HG02852 (cell line): ENCODE results near the gene METTL27.
"Not testable (repeated sequence)": the region's sequence is repeated elsewhere in the genome, so short reads cannot be mapped to it uniquely, and the experiment has no call there.

Experiments used
- ATAC-seq: cut with Tn5 transposase; IDR thresholded peaks from one replicate; pipeline ENCODE4 v1.9.1; 2021; ENCODE audit warnings: mild to moderate bottlenecking, moderate library complexity; ENCODE audit not compliant: unreplicated experiment

METTL27 gene

DNA sequence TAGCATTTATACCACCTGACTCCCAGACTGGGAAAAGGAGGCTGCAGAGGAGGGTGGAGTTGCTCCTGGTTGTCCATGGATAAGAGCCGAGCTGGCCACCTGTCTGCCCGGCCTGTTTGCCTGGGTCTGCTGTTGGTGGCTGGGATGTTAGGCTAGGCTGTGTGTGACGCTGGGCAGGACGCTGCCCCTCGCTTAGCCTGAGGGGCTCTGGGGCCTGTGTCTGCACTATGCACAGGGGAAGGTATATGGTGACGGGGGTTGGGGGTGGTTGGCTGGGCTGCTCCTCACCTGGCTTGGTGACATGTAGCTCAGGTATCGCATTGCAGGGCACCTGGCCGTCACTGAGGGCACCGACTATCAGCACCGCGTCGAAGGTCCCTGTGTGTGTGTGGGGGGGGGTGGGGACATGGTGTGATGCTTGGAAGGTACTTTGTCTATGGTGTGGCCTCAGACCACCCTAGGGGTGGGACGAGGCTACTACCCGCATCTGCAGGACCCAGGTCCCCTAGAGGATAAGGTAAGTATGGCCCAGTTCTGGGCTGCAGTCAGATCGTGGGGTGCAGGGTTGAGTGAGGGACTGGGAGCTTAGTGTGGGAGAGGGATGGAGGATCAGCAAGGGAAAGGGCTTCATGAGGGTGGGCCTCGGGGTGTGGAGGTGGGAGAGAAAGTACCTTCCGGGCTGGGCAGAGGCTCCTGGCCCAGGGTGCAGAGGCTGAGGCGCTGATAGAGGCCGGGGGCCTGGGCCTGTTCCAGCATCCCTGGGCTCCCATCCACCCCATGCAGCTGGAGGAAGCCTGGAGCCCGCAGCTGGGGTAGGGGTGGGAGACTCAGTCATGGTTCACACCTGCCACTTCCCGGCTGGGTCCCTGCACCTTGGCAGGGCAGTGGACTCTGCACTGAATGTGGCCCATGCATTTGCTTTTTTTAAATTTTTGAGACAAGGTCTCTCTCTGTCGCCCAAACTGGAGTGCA, 2.3 kb downstream of the METTL27 start:
- ATAC-seq: no peak

DNA sequence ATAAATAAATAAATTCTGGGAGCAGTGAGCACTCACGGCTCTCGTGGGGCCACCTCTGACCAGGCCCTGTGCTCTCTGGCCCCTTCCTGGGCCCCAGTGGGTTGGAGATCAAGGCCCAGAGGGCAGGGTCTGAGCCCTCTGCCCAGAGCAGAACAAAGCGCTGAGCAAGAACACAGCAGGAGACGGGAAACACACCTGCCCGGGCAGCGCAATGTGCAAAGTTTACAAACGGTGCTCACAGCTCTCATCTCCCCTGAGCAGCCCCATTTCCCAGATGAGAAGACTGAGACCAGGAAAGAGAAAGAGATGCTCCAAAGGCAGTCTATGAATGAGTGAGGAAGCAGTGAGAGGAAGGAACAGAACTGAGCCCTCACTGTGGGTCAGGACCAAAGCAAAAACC, 3.0 kb downstream of the METTL27 start:
- ATAC-seq: no peak

DNA sequence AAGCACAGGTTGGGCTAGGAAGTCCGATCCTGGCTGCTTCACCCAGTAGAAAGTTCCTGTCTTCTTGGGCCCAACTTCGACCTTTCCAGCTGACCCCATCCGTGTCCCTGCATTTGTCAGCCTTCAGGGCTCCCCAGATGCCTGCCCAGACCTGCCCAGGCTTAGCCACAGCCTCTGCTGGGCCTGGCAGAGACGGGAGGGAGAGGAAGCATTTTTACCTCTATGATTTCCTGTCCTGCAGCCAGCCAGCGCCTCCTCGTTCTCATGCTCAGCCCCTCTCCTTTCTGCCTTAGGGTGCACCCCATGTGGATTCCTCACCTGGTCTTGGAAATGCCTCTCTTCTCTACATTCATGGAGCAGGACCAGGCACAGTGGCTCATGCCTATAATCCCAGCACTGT, 3.7 kb downstream of the METTL27 start:
- no peak for ATAC-seq

DNA sequence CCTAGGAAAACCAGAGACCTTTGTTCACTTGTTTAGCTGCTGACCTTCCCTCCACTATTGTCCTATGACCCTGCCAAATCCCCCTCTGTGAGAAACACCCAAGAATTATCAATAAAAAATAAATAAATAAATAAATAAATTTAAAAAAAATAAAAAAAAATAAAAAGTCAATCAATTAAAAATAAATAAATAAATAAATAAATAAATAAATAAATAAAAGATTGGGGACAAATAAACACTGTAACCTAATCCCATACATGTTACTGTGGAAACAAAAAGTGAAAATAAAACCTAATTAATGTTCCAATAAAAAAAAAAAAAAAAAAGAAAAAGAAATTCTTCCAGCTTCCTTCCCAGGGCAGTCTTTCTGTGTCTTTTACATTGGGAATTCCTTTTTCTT, 5.1 kb downstream of the METTL27 start:
- ATAC-seq: not testable (repeated sequence)

DNA sequence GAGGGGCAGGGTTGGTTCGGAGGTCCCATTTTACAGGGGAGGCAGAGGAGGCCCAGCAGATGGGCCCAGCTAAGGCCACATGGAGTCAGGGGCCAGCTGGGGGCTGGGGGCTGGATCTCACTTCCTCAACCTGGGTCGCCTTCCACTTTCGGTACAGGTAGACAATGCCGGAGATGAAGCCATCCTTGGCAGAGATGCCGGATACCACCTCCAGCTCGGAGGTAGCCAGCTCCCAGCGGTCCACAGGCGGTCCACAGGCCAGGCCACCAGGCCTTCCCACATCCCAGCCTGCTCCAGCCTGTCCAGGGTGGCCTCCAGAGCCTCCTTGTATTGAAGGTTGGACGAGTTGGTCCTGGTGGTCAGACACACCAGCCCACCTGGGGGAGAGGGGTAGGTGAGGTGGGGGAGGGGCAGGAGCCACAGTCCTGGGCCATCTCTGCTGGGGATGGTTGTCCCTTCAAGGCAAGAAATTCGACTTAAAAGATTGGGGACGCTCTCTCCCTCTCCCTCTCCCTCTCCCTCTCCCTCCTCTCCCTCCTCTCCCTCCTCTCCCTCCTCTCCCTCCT, 7.6 kb downstream of the METTL27 start:
- no peak for ATAC-seq

DNA sequence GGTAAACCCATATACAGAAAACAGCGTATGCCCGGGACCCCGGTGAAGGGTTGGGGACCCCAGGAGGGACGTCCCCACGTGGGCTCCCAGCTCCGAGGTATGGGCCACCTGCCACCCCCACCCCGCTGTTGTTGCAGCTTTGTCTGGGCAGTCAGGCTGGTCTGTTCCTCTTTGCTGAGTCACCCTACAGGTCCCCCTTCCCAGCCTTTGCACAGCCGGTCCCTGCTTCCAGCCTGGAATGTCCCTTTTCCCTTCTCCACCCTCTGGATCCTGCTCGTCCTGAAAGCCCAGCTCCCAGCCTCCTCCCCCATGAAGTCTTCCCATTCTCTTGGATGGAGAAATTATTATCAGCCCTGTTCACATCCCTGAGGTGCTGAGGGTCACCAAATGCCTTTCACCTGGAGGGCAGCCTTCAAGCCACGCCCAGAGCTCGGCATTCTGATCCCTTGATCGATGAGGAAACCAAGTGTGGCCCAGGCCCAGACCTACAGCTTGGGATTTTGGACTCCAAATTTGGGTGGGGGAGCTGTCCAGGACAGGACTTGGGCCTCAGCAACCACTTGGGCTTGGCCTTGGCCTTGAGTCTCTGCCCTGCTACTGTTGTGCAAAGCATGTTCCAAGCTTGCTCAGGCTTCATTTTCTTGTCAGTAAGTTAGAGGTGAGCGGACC, 8.9 kb downstream of the METTL27 start:
- ATAC-seq: no peak

DNA sequence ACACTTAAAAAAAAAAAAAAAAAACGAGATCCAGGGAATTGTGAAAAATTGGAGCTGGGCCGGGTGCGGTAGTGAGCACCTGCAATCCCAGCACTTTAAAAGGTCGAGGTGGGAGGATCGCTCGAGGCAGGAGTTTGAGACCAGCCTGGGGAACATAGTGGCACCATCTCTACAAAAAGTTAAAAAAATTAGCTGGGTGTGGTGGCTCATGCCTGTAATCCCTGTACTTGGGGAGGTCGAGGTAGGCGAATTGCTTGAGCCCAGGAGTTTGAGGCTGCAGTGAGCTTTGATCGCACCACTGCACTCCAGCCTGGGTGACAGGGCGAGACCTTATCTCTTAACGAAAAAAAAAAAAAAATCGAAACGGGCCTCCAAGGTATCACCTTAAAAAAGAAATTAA, 9.5 kb downstream of the METTL27 start:
- ATAC-seq: no peak

DNA sequence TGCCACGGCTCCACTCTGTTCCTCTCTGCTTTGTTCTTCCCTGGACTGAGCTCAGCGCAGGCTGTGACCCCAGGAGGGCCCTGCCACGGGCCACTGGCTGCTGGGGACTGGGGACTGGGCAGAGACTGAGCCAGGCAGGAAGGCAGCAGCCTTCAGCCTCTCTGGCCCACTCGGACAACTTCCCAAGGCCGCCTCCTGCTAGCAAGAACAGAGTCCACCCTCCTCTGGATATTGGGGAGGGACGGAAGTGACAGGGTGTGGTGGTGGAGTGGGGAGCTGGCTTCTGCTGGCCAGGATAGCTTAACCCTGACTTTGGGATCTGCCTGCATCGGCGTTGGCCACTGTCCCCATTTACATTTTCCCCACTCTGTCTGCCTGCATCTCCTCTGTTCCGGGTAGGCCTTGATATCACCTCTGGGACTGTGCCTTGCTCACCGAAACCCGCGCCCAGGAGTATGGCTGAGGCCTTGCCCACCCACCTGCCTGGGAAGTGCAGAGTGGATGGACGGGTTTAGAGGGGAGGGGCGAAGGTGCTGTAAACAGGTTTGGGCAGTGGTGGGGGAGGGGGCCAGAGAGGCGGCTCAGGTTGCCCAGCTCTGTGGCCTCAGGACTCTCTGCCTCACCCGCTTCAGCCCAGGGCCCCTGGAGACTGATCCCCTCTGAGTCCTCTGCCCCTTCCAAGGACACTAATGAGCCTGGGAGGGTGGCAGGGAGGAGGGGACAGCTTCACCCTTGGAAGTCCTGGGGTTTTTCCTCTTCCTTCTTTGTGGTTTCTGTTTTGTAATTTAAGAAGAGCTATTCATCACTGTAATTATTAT, 10.3 kb downstream of the METTL27 start:
- ATAC-seq: no peak

DNA sequence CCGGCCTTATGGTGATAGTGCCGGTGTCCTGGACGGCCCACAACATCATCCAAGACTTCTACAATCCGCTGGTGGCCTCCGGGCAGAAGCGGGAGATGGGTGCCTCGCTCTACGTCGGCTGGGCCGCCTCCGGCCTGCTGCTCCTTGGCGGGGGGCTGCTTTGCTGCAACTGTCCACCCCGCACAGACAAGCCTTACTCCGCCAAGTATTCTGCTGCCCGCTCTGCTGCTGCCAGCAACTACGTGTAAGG, 10.8 kb downstream of the METTL27 start:
- no peak for ATAC-seq

DNA sequence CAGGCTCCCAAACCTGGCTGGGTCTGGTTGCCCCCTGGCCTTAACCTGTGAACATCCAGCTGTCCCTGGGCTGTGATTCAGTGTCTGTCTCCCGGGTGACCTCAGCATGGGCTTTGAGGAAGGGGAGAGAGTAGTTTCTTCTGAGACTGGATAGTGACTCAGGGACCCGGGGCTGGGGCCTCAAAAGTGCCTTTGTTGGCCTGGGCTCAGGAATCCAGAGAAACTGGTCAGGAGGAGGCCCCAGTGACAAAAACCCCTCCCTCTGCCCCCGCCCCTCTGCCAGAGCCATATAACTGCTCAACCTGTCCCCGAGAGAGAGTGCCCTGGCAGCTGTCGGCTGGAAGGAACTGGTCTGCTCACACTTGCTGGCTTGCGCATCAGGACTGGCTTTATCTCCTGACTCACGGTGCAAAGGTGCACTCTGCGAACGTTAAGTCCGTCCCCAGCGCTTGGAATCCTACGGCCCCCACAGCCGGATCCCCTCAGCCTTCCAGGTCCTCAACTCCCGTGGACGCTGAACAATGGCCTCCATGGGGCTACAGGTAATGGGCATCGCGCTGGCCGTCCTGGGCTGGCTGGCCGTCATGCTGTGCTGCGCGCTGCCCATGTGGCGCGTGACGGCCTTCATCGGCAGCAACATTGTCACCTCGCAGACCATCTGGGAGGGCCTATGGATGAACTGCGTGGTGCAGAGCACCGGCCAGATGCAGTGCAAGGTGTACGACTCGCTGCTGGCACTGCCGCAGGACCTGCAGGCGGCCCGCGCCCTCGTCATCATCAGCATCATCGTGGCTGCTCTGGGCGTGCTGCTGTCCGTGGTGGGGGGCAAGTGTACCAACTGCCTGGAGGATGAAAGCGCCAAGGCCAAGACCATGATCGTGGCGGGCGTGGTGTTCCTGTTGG, 11.4 kb downstream of the METTL27 start, which contains the start of gene CLDN4:
TSS of gene CLDN4 (plus strand) at position 316 of the 903 bp plus-strand sequence. CDS start at position 522, 206 bp downstream.
- ATAC-seq: no peak

DNA sequence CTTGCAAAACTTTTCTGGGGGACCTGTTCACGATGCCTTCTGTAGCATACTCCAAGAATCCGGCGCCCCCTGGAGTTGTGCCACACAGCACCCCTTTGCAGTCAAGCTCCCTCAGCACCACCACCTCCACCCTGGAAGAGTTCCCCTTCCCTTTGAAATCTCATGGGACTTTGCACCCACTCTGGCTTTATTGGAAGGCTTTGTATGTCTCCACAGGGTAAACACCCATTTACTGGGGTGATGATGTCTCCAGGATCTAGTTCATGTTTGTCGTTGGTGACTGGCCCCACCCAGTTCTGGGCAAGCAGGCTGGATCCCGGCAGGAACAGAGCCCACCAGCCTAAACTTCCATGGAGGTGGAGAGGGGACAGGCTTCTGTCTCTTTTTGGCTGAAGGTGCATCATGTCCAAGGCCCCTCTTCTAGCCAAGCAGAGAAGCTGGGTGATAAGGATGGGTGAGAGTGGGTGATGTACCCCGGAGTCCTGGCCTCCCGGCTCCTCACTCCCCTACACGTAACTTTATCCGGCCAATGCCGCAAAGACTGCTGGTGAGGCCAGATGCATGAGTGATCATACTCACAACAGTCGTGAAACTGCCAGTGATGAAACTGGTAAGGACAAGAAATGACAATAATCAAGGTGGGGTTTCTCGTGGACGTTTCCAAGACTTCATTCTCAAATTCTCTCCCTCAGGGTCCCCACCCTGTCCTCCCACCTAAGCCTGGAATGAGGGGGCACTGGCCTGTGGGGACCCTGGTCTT, 12.2 kb downstream of the METTL27 start:
- no peak for ATAC-seq

DNA sequence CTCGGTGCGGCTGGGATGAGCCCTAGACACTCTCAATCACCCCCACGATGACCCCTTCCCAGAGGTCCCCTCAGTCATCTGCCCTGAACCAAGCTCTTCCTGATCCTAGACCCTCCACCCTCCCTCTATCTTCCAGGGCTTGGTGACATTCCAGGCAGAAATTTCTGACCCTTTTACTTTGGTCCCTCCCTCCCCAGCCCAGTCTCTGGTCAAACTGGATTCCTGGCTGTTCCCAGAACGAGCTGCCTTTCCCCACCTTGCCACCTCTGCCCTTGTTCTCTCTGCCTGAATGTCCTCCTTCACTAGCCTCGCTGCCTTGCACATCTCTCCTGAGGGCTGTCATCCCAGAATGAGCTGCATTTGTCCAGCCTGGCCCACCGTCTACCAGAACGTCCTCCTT, 12.8 kb downstream of the METTL27 start:
- ATAC-seq: no peak

DNA sequence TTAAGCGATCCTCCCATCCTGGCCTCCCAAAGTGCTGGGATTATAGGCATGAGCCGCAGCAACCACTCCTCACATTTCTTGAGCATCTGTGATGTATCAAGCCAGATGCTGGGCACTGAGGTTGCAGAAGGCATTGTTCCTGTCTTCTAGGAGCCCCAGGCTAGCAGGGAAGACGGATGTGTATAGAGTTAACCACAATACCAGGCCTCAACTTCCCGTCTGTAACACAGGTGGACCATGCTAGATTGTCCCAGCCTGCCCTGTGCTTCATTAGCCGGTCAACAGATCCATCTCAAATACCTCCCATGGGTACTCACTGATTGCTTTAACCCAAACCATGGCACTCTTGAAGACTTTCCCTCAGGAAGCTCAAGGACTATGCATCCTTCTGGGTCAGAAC, 13.3 kb downstream of the METTL27 start:
- ATAC-seq: no peak

DNA sequence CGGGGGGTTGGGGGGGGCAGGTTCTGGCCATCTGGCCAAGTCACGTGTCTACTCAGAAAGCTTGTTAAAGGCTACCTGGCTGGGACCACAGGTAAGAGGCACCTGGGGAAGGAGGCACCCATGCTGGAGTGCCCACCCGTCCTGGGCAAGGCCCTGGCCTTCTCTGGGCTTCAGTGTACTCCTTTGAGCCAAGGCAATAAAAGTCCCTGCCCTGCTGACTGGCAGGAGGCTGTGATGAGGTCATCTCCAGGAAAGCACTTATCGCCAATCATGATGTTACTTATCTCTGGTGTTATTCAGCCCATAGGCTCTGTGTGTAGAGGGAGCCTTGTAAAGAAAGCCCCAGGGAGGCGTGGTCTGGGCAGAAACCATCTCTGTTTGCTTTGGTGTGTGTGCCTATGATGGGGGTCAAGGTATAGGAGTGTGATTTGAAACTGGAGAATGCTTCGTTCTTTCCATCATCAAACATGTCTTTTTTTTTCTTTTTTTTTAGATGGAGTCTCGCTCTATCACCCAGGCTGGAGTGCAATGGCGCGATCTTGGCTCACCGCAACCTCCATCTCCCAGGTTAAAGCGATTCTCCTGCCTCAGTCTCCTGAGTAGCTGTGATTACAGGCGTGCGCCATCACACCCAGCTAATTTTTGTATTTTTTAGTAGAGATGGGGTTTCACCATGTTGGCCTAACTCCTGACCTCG, 14.1 kb downstream of the METTL27 start:
- no peak for ATAC-seq

DNA sequence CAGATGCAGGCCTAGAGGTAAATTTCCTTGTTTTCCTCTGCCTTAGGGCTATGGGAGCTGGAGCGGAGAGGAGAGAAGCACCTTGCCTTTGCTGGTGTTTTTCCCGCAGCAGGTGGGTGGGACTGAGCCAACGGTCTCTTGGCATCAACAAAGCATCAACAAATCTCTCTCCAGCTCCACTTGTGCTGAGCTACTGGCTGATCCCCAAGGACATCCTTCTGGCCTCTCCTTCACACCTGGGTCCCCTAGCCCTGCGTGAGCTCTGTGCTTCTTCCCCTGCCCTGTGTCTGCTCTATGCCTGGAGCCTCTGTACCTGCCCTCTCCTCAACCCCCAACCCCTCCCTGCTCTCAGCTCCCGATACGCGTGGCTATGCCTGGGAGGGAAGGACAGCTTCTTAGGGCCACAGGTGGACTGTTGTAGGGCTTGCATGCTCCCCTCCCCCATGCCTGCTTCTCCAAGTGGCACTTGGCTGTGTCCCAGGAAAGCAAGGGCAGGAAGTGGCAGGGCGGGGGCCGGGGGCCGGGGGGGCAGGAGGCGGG, 14.7 kb downstream of the METTL27 start:
- no peak for ATAC-seq

DNA sequence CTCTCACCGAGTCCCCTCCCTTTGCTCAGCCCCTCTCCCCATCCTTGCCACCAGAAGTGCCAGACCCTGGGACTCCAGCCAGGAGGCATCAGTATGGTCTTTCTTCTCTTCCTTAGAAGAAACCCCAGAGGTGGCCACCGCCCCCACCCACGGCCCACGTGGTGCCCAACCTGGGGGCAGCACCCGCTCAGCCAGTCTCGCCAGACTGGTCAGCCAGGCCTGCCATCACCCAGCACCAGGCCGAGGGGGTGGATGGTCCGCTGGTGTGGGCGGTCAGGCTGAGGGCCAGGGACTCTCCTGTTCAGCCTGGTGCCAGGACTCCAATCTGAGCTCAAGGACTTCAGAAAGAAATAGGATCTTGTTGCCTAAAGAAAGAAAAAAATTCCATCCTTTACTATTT, 17.3 kb downstream of the METTL27 start:
- no peak for ATAC-seq

DNA sequence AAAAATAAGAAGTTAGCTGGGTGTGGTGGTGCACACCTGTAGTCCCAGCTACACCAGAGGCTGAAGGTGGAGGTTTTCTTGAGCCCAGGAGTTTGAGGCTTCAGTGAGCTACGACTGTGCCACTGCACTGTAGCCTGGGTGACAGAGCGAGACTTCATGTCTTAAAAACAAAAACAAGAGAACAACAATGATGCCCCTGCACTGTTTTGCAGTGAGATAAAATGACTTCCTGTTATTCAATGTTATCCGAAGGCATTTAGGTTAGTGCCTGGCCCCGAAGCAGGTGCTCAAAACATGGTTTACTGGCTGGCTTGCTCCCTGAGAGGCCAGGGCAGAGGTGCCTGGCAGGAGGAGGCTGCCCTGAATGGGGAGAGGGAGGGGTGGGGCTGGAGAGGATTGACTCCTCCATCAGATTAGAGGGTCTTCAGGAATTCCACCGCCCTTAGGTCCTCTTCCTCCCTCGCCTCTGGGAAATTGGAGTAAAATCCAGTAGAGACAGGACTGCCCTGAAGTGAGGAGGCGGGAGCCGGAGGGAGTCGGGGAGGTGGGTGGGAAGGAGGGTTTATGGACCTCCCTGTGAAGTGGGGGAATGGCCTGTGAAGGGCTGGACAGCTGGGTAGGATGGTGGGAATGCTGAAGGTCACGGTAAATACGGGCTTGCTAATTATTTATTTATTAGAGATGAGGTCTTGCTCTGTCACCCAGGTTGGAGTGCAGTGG, 18.3 kb downstream of the METTL27 start:
- no peak for ATAC-seq

DNA sequence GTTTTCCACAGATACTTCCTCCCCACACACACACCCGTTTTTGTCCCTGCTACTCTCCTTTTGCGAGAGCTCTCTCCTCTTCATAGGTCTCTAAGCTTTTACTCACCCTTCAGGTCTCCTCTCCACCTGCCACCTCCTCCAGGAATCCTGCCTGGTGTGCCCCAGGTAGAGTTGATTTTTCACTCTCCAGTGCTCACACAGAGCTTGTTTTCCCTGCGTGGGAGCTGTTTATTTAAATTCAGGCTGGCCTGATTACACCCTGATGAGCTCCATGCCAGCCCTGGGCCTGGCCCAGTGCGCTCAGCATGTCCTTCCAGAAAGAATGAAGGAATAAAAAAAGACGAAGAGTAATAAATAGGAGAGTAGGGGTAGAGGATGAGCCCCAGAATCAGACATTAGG, 19.1 kb downstream of the METTL27 start:
- ATAC-seq: no peak
